RWPE2 (cell line): ENCODE measurements around the gene NUDT12.

Experiments used
- ATAC-seq: fragments of 200-7000 bp; cut with Tn5 transposase; 3 replicates; pipeline ENCODE4 v1.9.1; 2021; ENCODE audit warnings: low read depth
- DNase-seq: peaks from one replicate; pipeline ENCODE4 v3.0.0-alpha.2; 2020; ENCODE audit warnings: low spot score
- H3K27ac ChIP-seq: fragments of 450-650 bp; 2 replicates; pipeline ENCODE4 v1.5.1; 2017; ENCODE audit warnings: mild to moderate bottlenecking; ENCODE audit not compliant: poor library complexity, severe bottlenecking
- H3K27me3 ChIP-seq: fragments of 250-450 bp; sonication (Bioruptor Pico); 2 replicates; pipeline ENCODE4 v1.5.1; 2021; ENCODE audit warnings: mild to moderate bottlenecking, moderate library complexity; ENCODE audit not compliant: insufficient read depth, poor library complexity, severe bottlenecking
- H3K36me3 ChIP-seq: fragments of 250-450 bp; sonication (Bioruptor Pico); 2 replicates; pipeline ENCODE4 v1.5.1; 2020; ENCODE audit warnings: low read depth, mild to moderate bottlenecking, moderate library complexity
- H3K4me1 ChIP-seq: fragments of 250-450 bp; sonication (Bioruptor Pico); 2 replicates; pipeline ENCODE4 v1.5.1; 2021; ENCODE audit warnings: mild to moderate bottlenecking, moderate library complexity; ENCODE audit not compliant: insufficient read depth, poor library complexity, severe bottlenecking
- H3K4me3 ChIP-seq: fragments of 250-450 bp; sonication (Bioruptor Pico); 2 replicates; pipeline ENCODE4 v1.5.1; 2021; ENCODE audit warnings: mild to moderate bottlenecking, moderate library complexity; ENCODE audit not compliant: severe bottlenecking
- H3K9me3 ChIP-seq: fragments of 250-450 bp; sonication (Bioruptor Pico); 2 replicates; pipeline ENCODE4 v1.5.1; 2021; ENCODE audit warnings: mild to moderate bottlenecking, moderate library complexity; ENCODE audit not compliant: severe bottlenecking
- TF ChIP-seq, protein P1 (sequence below): fragments of 450-650 bp; IDR thresholded peaks from one replicate; pipeline ENCODE4 v1.5.1; 2017; ENCODE audit warnings: mild to moderate bottlenecking, moderate library complexity; ENCODE audit not compliant: poor library complexity, severe bottlenecking

The NUDT12 gene

DNA sequence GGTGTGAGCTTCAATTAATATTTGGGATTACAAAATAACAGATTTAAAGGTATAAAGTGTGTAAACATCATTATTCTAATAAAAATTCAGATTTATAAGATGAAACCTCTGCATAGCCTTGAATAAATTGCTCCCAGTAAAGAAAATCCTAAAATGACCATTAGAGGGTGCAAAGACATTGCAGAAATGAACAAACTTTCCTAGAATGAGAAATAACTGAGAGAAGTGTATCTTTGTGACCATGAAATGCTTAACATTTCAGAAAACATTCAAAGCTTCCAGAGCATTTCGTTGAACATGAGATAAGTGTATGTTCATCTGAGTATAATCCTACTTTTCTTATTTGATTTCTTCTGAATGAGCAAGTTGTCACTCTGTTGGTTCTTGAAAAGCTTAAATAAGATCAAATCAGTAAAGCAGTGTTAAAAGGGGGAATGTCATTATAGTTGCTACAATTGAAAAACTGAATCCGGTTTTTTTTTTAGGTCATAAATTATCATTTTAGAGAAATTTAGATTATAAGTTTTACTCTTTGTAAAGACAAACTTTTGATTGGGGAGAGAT is 24.7 kb upstream of the NUDT12 start:
- H3K27me3 ChIP-seq: peaks cover 6% of the 10 kb centered on the region
- ATAC-seq: peak; percentile 54; the same call in 1 of the 3 replicates
- no peaks in the 10 kb centered on the region for H3K36me3 ChIP-seq
- no peak overlapping the region for H3K4me3 ChIP-seq
- no peaks in the 10 kb centered on the region for H3K9me3 ChIP-seq
- no peak for DNase-seq
- H3K27ac ChIP-seq: no peak overlapping the region
- TF ChIP-seq, protein P1, sequence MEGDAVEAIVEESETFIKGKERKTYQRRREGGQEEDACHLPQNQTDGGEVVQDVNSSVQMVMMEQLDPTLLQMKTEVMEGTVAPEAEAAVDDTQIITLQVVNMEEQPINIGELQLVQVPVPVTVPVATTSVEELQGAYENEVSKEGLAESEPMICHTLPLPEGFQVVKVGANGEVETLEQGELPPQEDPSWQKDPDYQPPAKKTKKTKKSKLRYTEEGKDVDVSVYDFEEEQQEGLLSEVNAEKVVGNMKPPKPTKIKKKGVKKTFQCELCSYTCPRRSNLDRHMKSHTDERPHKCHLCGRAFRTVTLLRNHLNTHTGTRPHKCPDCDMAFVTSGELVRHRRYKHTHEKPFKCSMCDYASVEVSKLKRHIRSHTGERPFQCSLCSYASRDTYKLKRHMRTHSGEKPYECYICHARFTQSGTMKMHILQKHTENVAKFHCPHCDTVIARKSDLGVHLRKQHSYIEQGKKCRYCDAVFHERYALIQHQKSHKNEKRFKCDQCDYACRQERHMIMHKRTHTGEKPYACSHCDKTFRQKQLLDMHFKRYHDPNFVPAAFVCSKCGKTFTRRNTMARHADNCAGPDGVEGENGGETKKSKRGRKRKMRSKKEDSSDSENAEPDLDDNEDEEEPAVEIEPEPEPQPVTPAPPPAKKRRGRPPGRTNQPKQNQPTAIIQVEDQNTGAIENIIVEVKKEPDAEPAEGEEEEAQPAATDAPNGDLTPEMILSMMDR: peak; percentile 79
- no peaks in the 10 kb centered on the region for H3K4me1 ChIP-seq

DNA sequence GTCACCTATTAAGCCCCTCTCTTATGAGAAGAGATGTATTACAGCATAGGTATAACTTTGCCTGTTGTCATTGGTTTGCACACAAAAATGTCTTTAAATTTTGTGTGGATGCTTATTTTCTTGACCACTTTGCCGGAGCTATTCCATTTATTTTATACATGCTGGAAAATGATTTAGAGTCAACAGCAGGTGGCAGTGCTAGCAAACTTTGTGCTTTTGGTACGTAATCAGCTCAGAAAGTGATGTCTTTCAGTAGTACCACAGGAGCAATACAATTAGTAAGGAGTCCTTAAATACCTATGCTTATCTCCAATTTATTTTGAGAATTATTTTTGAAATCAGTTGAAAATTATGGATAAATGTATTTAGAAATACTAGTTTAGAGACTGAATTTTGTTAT is 19.8 kb upstream of the NUDT12 start:
- H3K4me3 ChIP-seq: no peak overlapping the region
- no peaks in the 10 kb centered on the region for H3K4me1 ChIP-seq
- H3K27me3 ChIP-seq: peaks cover 6% of the 10 kb centered on the region
- ATAC-seq (peak; percentile 42; the same call in 1 of the 3 replicates), DNase-seq (no peak)
- H3K27ac ChIP-seq: no peak overlapping the region
- TF ChIP-seq, protein P1: peak; percentile 72
- H3K36me3 ChIP-seq: no peaks in the 10 kb centered on the region
- no peaks in the 10 kb centered on the region for H3K9me3 ChIP-seq

DNA sequence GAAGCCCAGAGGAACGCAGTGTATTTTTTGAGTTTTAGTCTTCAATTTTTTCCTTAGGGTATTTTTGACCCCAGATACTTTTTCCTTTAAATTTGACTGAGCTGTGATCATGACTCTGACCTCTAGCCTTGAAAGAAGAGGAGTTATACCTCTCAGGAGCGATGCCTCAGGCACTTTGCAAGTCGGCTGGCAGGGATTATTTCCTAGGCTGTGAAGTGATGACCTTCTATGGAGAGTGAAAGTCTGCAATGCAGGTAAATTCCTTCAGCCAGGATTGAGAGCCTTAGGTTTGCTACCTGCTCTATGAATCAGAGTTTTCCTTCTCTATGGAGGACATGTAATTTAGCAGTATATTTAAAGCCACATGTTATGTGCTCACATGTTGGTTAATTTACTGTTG is 10.8 kb upstream of the NUDT12 start:
- no peaks in the 10 kb centered on the region for H3K4me1 ChIP-seq
- H3K27ac ChIP-seq: no peak overlapping the region
- H3K27me3 ChIP-seq: no peaks in the 10 kb centered on the region
- H3K9me3 ChIP-seq: no peaks in the 10 kb centered on the region
- DNase-seq (no peak), ATAC-seq (no peak)
- TF ChIP-seq, protein P1: no peak
- H3K36me3 ChIP-seq: no peaks in the 10 kb centered on the region
- no peak overlapping the region for H3K4me3 ChIP-seq

DNA sequence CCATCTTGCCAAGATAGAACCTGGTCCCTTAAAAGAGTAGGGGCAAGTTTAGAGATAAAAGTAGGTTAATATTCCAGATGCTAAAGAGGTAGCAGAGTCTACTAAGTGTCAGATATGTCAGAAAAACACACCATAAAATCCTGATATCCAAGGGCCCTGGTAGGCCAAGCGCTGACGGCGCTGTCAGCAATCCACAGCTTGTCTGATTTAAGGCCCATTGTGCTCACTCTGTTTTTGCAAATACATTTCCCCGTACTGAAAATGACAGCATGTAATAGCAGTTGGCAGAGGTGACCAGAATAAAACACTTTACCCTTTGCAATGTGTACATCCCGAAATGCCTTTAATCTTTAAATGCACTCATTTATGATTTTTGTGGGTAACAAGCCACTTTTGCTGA is 9.9 kb upstream of the NUDT12 start:
- no peaks in the 10 kb centered on the region for H3K36me3 ChIP-seq
- H3K4me3 ChIP-seq: no peak overlapping the region
- ATAC-seq (no peak), DNase-seq (no peak)
- TF ChIP-seq, protein P1: no peak
- no peak overlapping the region for H3K27ac ChIP-seq
- no peaks in the 10 kb centered on the region for H3K4me1 ChIP-seq
- no peaks in the 10 kb centered on the region for H3K27me3 ChIP-seq
- no peaks in the 10 kb centered on the region for H3K9me3 ChIP-seq

DNA sequence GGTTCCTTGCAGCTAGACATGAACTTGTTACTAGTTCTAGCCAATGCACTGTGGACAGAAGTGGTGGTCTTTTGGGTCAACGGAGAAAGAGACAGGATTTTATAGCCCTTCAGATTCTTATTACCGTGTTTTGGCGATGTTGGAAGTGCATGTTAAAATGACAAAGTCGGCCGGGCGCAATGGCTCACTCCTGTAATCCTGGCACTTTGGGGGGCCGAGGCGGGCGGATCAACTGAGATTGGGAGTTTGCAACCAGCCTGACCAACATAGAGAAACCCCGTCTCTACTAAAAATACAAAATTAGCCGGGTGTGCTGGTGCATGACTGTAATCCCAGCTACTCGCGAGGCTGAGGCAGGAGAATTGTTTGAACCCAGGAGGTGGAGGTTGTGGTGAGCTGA is 9.1 kb upstream of the NUDT12 start:
- DNase-seq (no peak), ATAC-seq (no peak)
- no peaks in the 10 kb centered on the region for H3K4me1 ChIP-seq
- H3K27ac ChIP-seq: no peak overlapping the region
- no peaks in the 10 kb centered on the region for H3K27me3 ChIP-seq
- H3K4me3 ChIP-seq: no peak overlapping the region
- H3K36me3 ChIP-seq: no peaks in the 10 kb centered on the region
- H3K9me3 ChIP-seq: no peaks in the 10 kb centered on the region
- TF ChIP-seq, protein P1: no peak
